Panc1 (cell line): Measurements from ENCODE around the gene ZSCAN2. TPM values are rescaled to one million over a fixed set of nuclear protein-coding genes. Genes with fewer than 3 reads are reported as not detected.

Experiments used
- ATAC-seq: fragments of 200-7000 bp; cut with Tn5 transposase; 2 replicates; pipeline ENCODE4 v1.9.1; 2020; ENCODE audit warnings: mild to moderate bottlenecking, moderate library complexity
- BruUV-seq: library from RNA; stranded (reverse); fragments of 400-500 nt; replicated peaks from 2 replicates; lab custom pipeline; 2021; lab: Mats Ljungman, UMichigan
- CTCF ChIA-PET: fragments of 300-600 bp; sonication (Branson Sonifier 250); formaldehyde crosslinking; loops from one replicate; lab custom pipeline; 2022; ENCODE audit warnings: antibody characterized with exemption; lab: Charles Lee
- POLR2A ChIA-PET: fragments of 300-600 bp; sonication (Branson Sonifier 250); formaldehyde crosslinking; loops from one replicate; lab custom pipeline; 2022; ENCODE audit warnings: antibody characterized with exemption; lab: Charles Lee
- DNase-seq: peaks from one replicate; pipeline ENCODE4 v3.0.0-alpha.2; 2010; ENCODE audit warnings: low read depth, low spot score
- H3K27ac ChIP-seq: 2 replicates; pipeline ENCODE4 v1.5.1; 2011; ENCODE audit warnings: mild to moderate bottlenecking, low read length, inconsistent platforms
- H3K27me3 ChIP-seq: fragments of 200-500 bp; sonication (Bioruptor generic); 2 replicates; pipeline ENCODE4 v1.6.0; 2014; ENCODE audit warnings: low read length, inconsistent platforms; ENCODE audit not compliant: control insufficient read depth, insufficient read depth
- H3K36me3 ChIP-seq: fragments of 200-500 bp; sonication (Bioruptor generic); 2 replicates; pipeline ENCODE4 v1.5.1; 2014; ENCODE audit warnings: inconsistent platforms, mild to moderate bottlenecking, low read length, moderate library complexity; ENCODE audit not compliant: control insufficient read depth, insufficient read depth
- H3K4me1 ChIP-seq: 2 replicates; pipeline ENCODE4 v1.5.1; 2011; ENCODE audit warnings: inconsistent platforms, mild to moderate bottlenecking, low read length, moderate library complexity; ENCODE audit not compliant: control insufficient read depth, insufficient read depth
- H3K4me3 ChIP-seq, 2 experiments: 2 replicates each; pipeline ENCODE4 v1.5.1; 2011 to 2012; ENCODE audit warnings: low read depth in 2 of 2, low read length in 2 of 2, mild to moderate bottlenecking in 2 of 2, inconsistent platforms in 1 of 2, moderate library complexity in 1 of 2
- H3K9me3 ChIP-seq: fragments of 200-500 bp; sonication (Bioruptor generic); 2 replicates; pipeline ENCODE4 v1.5.1; 2014; ENCODE audit warnings: low read depth, mild to moderate bottlenecking, inconsistent platforms, low read length, moderate library complexity; ENCODE audit not compliant: control insufficient read depth, insufficient read depth
- POLR2AphosphoS5 ChIP-seq: IDR thresholded peaks from 2 replicates; pipeline ENCODE4 v1.6.1; 2012; ENCODE audit warnings: mild to moderate bottlenecking, low read depth, low read length, moderate library complexity
- SIN3A ChIP-seq: IDR thresholded peaks from 2 replicates; pipeline ENCODE4 v1.6.1; 2012; ENCODE audit warnings: low read depth, mild to moderate bottlenecking, low read length, moderate library complexity, borderline replicate concordance; ENCODE audit not compliant: insufficient read depth
- TCF7L2 ChIP-seq: IDR thresholded peaks from 2 replicates; pipeline ENCODE4 v1.6.1; 2011; ENCODE audit warnings: mild to moderate bottlenecking, low read depth, low read length, inconsistent platforms
- in situ Hi-C: cut with HindIII; loops from 2 replicates; pipeline ENCODE4 v1.10.0; 2016; ENCODE audit warnings: low sequenced_read_pairs, low pct_unique_long_range_greater_than_20kb
- intact Hi-C: fragments of 100-400 bp; cut with micrococcal nuclease; formaldehyde crosslinking; loops from one replicate; pipeline ENCODE4 v1.10.0; 2022; ENCODE audit not compliant: unreplicated experiment
- total RNA-seq: library from RNA; stranded (reverse); gene quantifications from one replicate; pipeline ENCODE4 v1.2.1, GENCODE V29; 2021; ENCODE audit not compliant: unreplicated experiment
- TF ChIP-seq, protein P1 (sequence below): fragments of 450-650 bp; IDR thresholded peaks from 2 replicates; pipeline ENCODE4 v1.5.1; 2017; ENCODE audit warnings: mild to moderate bottlenecking
- TF ChIP-seq, protein P2 (sequence below), 2 experiments: IDR thresholded peaks; 2 replicates each; pipeline ENCODE4 v1.6.1; 2011 to 2012; ENCODE audit warnings: low read depth in 2 of 2, control low read depth in 1 of 2, low read length in 1 of 2, mild to moderate bottlenecking in 1 of 2, moderate library complexity in 1 of 2; ENCODE audit not compliant: insufficient read depth in 1 of 2

Gene ZSCAN2
- total RNA-seq, 1 experiment from 2014 or later, result 16.8 TPM

DNA sequence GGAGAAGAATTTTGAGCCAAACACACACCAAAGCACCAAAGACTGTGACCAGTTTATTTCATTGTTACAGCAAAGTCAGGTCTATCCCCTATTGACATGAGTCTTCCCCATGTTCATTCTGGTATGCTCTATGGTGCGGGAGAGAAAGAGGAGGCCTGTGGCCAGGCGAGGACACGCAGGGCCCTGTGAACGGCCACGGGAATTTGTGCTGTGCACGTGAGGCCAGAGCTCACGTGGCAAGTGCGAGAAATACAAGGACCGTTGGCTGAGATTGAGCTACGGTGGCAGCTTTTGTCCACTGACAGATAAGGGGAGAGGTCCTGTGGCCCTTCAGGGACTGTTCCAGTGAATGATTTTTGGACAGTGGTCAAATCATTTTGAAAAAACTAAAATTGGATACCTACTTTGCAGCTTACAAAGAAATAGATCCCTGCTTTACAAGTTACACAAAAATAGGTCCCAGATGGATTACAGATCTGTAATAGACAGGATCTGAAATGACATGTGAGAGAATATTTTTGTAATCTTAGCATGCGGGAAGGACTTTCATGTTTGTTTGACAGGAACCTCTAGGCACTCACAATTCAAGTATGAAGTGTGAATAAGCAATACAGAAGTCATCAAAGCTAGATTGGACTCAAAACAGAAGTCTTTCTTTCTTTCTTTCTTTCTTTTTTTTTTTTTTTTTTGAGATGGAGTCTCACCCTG is 9.2 kb downstream of the ZSCAN2 start:
- Histone ChIP-seq H3K27ac (no peak overlapping the region), H3K9me3 (no peaks in the 10 kb centered on the region), H3K4me3 (no peak overlapping the region), H3K27me3 (no peaks in the 10 kb centered on the region), H3K4me1 (no peaks in the 10 kb centered on the region), H3K36me3 (no peaks in the 10 kb centered on the region)
- BruUV-seq, result no TSS peak
- ATAC-seq, result no peak
- intact Hi-C loops (no loop called here), in situ Hi-C loops (no loop called here)
- TF ChIP-seq SIN3A, result no peak
- no peak for TF ChIP-seq POLR2AphosphoS5
- ChIA-PET POLR2A (no interaction called here), CTCF (no interaction called here)
- no peak for DNase-seq

DNA sequence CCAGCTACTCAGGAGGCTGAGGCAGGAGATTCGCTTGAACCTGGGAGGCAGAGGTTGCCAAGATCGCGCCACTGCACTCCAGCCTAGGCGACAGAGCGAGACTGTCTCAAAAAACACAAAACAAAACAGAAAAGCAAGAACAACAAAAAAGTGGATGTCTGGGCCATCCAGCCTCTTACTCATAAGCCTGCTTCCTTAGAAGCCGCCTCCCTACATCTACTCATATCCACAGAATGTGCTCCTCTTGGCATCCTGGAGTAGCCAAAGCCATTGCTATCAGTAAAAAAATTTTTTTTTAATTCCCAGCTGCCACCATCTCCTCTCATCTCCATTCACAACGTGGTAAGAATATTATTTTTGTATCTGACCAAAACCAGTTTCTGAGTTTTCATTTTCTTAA is 10.8 kb downstream of the ZSCAN2 start:
- DNase-seq (no peak), ATAC-seq (no peak)
- no peaks in the 10 kb centered on the region for H3K36me3 ChIP-seq
- in situ Hi-C loops (no loop called here), intact Hi-C loops (no loop called here)
- TF ChIP-seq, protein P1, sequence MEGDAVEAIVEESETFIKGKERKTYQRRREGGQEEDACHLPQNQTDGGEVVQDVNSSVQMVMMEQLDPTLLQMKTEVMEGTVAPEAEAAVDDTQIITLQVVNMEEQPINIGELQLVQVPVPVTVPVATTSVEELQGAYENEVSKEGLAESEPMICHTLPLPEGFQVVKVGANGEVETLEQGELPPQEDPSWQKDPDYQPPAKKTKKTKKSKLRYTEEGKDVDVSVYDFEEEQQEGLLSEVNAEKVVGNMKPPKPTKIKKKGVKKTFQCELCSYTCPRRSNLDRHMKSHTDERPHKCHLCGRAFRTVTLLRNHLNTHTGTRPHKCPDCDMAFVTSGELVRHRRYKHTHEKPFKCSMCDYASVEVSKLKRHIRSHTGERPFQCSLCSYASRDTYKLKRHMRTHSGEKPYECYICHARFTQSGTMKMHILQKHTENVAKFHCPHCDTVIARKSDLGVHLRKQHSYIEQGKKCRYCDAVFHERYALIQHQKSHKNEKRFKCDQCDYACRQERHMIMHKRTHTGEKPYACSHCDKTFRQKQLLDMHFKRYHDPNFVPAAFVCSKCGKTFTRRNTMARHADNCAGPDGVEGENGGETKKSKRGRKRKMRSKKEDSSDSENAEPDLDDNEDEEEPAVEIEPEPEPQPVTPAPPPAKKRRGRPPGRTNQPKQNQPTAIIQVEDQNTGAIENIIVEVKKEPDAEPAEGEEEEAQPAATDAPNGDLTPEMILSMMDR, result no peak
- no peak for TF ChIP-seq POLR2AphosphoS5
- TF ChIP-seq, protein P2, sequence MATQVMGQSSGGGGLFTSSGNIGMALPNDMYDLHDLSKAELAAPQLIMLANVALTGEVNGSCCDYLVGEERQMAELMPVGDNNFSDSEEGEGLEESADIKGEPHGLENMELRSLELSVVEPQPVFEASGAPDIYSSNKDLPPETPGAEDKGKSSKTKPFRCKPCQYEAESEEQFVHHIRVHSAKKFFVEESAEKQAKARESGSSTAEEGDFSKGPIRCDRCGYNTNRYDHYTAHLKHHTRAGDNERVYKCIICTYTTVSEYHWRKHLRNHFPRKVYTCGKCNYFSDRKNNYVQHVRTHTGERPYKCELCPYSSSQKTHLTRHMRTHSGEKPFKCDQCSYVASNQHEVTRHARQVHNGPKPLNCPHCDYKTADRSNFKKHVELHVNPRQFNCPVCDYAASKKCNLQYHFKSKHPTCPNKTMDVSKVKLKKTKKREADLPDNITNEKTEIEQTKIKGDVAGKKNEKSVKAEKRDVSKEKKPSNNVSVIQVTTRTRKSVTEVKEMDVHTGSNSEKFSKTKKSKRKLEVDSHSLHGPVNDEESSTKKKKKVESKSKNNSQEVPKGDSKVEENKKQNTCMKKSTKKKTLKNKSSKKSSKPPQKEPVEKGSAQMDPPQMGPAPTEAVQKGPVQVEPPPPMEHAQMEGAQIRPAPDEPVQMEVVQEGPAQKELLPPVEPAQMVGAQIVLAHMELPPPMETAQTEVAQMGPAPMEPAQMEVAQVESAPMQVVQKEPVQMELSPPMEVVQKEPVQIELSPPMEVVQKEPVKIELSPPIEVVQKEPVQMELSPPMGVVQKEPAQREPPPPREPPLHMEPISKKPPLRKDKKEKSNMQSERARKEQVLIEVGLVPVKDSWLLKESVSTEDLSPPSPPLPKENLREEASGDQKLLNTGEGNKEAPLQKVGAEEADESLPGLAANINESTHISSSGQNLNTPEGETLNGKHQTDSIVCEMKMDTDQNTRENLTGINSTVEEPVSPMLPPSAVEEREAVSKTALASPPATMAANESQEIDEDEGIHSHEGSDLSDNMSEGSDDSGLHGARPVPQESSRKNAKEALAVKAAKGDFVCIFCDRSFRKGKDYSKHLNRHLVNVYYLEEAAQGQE (IDR thresholded peaks at IDR 0.05; ENCODE audit: insufficient read depth in 1 of 2, low read depth in 2 of 2, low read length in 1 of 2), result no peak
- no peak for TF ChIP-seq TCF7L2
- no peak for TF ChIP-seq SIN3A
- ChIA-PET POLR2A (no interaction called here), CTCF (no interaction called here)
- no peak overlapping the region for H3K27ac ChIP-seq
- no peaks in the 10 kb centered on the region for H3K4me1 ChIP-seq
- H3K4me3 ChIP-seq, result no peak overlapping the region
- no peaks in the 10 kb centered on the region for H3K9me3 ChIP-seq
- H3K27me3 ChIP-seq, result no peaks in the 10 kb centered on the region
- BruUV-seq, result no TSS peak

DNA sequence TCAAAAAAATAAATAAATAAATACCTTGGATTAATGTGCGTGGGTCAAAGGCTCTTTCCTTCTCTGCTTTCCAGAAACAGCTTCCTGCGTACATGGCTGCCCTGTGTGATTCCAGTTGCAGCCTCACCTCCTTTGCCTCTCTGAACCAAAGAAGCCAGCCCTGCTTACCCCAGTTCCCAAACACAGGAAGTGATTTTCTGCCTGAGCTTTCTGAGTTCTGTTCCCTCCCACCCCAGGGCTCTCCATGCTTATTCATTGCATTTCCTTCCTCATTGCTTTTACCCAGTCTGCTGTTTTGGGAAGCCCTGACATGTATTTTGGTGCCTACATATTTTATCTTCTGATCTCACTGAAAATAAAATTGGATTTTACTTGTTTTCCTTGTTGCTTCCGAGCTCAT is 15.4 kb downstream of the ZSCAN2 start:
- CTCF ChIA-PET, result no interaction called here
- intact Hi-C loops, result no loop called here
- H3K27ac ChIP-seq, result no peak overlapping the region
- no peaks in the 10 kb centered on the region for H3K36me3 ChIP-seq
- ATAC-seq (no peak), DNase-seq (no peak)
- no peaks in the 10 kb centered on the region for H3K4me1 ChIP-seq
- POLR2A ChIA-PET, result no interaction called here
- H3K9me3 ChIP-seq, result peaks cover 19% of the 10 kb centered on the region; the same call in 1 of the 2 replicates
- no peak overlapping the region for H3K4me3 ChIP-seq
- TF ChIP-seq, protein P2 (IDR thresholded peaks at IDR 0.05; ENCODE audit: insufficient read depth in 1 of 2, low read depth in 2 of 2, low read length in 1 of 2), result no peak
- TF ChIP-seq TCF7L2 (no peak), SIN3A (no peak), POLR2AphosphoS5 (no peak)
- TF ChIP-seq, protein P1, result no peak
- BruUV-seq, result no TSS peak
- H3K27me3 ChIP-seq, result no peaks in the 10 kb centered on the region
- in situ Hi-C loops, result no loop called here
